Activated CD4-positive, alpha-beta T cell treated with anti-CD3 and anti-CD28 coated beads, Interleukin-2, Interleukin-6, amounts not matched to agents 100 ng/mL and 50 ng/mL, durations not matched to agents 16 hours and 8 hours (primary cell): ENCODE results near the gene SPIN2A.
"Not testable (repeated sequence)": the region's sequence is repeated elsewhere in the genome, so short reads cannot be mapped to it uniquely, and the experiment has no call there.

Source experiments
- DNase-seq: peaks from one replicate; pipeline ENCODE4 v3.0.0-alpha.2; 2020

Gene SPIN2A

DNA sequence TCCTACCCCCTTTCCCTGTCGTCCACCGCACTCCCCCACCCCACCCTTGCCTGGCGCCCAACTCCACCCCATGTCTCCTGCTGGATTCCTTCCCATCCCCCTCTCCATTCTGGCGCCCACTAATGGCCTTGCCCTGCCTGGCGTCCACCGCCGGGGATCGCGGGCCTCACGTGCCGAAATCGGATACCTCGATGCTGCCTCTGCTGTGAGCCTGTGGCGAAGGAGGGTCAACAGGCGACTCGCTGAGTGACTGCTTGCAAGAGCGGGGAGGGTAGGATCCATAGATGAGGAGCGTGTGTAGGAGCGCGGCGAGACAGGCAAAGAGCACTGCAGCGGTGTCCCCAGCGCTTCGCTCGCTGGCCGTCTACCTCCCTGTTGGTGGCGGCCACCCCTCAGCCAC is at the start of gene SPIN2A:
Gene SPIN2A (minus strand): TSS at position 325 of the 400 bp plus-strand sequence. CDS start 800 bp downstream, outside the sequence.
- not testable (repeated sequence) for DNase-seq

GRCh38 chrX:57178605-57179004 is 41.4 kb upstream of the SPIN2A start:
- DNase-seq: no peak

DNA sequence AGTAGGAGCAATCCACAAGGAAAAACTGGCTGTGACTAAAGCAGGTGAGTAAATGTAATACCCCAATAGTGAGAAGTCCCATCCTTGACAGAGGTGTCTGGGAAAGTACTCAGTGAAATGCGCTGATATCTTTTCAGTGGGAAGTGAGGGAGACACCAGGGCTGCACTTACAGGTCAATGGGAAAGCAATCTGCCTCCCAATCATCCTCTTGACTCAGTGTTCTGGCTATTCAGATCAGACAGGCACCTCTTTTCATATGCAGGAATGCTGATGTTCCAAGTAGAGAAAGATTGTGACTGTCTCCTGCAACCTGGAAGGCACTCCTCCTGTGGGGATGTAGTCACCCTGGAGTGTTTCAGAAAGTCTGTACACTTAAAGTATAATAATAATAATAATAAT is 39.9 kb upstream of the SPIN2A start:
- no peak for DNase-seq

DNA sequence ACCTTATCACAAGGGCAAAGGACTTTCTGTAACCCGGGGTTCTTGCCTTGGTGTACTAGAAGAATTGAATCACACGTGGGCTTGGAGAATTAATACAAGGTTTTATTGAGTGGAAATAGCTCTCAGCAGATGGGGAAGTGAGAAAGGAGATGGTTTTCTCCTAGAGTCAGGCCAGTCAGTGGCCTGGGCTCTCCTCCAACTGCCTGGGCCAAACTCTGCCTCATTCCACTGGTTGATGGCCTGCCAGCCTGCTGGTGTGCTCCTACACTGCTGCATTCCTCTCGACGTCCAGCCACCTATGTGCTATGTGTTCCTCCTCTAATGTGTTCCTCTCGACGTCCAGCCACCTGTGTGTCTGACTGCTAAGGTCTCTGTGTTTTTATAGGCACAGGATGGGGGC is 35.3 kb upstream of the SPIN2A start:
- no peak for DNase-seq

DNA sequence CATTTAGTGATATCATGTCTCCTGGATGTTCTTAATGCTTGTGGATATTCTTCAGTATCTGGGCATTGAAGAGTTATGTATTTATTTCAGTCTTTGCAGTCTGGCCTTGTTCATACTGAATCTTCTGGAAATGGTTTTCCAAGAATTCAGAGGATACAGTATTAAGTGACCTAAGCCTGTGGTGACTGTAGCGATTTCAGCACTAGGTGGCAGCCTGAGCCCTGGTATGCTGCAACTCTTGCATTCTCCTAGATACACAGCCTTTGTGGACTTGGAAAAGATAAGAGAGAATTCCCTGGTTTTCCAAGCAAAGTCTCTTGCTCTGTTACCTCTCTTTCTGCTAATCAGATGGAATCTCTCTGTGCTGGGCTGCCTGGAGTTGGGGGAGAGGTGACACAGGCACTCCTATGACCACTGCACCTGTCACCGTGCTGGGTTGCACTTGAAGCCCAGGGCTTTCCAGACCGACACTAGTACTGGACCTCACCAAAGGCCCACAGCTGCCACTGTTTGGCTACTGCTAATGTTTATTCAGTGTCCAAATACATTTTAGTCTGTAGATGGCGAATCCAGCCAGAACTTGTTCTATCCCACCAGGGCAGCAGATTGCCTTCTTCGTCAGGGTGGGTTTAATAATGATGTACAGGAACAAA is 19.3 kb upstream of the SPIN2A start:
- DNase-seq: peak; percentile 1

- no peak for DNase-seq
Measured at GRCh38 chrX:57155171-57155570, 18.0 kb upstream of the SPIN2A start.

DNA sequence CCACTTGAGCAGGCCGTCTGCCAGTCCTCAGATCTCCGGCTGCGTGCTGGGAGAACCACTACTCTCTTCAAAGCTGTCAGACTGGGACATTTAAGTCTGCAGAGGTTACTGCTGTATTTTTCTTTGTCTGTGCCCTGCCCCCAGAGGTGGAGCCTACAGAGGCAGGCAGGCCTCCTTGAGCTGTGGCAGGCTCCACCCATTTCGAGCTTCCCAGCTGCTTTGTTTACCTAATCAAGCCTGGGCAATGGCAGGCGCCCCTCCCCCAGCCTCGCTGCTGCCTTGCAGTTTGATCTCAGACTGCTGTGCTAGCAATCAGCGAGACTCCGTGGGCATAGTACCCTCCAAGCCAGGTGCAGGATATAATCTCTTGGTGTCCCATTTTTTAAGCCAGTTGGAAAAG is 15.0 kb upstream of the SPIN2A start:
- not testable (repeated sequence) for DNase-seq

- no peak for DNase-seq
Measured at GRCh38 chrX:57138674-57139073, 1.5 kb upstream of the SPIN2A start.

- DNase-seq: no peak
Measured at GRCh38 chrX:57137501-57137900, 304 bp upstream of the SPIN2A start.

DNA sequence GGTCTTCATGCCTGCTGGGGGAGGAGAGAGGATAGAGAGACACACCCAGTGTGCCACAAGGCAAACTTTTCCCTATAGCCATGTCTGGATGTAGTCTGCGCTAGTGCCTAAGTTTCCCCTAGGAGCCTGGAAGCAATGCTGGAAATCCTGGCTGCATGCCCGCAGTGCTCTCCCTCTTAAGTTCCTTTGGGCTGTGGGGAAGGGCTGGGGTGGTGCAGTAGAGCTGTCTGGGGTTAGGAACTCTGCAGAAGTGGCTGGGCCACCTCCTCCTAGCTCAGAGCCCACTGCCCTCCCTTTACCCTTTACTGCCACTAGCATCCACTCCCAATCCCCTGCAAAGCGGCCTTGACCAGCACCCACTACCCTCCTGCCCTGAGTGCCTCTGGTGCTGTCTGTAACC is 608 bp downstream of the SPIN2A start:
- DNase-seq: not testable (repeated sequence)

DNA sequence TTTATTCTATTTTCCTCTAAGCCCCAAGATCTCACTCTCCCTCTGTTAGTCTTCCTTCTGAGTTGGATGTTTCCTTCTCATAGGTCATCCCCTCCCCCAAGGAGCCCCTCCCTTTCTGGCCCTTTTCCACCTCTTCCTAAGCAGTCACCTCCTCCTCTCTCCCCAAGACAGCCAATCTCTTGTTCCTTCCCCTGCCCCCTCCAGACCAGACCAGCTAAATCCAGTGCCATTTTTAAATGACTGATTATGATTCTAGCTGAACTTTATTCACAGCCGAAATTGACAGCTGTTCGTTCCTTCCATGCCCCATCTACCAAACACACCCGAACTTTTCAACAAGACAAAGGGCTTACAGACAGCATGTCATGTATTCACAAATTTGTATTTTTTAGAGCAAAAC is 1.9 kb downstream of the SPIN2A start:
- no peak for DNase-seq

- no peak for DNase-seq
Measured at GRCh38 chrX:57134702-57135101, 2.5 kb downstream of the SPIN2A start.

DNA sequence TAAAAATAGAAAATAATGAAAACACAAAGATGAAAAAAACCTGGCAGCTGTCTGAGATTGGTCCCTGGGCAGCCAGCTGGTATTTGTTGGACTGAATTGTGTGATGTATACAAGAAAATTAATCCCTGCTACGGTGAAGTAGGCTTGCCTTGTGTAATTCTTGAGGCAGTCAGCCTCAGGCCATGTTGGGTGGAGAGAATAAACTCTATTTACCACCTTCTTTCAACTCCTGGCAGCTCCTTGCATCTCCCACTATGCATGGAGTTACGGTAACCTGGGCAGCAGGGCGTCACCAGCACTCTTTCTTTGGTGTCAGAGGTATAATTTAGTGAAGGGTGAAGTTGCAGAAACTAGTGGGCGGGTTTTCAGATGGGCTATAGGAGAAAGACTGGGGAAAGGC is 3.5 kb downstream of the SPIN2A start:
- no peak for DNase-seq

GRCh38 chrX:57133284-57133683 is 3.9 kb downstream of the SPIN2A start:
- DNase-seq: not testable (repeated sequence)

DNA sequence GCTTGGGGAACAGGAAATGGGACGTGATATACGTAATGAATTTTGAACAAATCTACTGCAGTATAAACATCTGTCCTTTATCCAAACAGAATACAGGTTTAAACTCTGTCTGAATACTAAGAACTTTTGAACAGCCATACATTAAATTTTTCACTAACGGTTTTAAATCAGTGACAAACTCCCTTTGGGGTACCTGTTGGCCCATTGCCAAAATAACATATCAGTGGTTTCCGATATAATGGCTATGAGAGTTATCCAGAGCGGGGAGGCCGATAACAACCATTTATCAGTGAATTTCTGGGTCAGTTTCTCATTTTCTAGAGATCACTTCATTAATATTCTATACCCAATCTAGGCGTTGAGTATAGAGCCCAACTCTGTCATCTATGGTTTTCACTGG is 5.2 kb downstream of the SPIN2A start:
- DNase-seq: no peak

- no peak for DNase-seq
Measured at GRCh38 chrX:57121816-57122215, 15.4 kb downstream of the SPIN2A start.

DNA sequence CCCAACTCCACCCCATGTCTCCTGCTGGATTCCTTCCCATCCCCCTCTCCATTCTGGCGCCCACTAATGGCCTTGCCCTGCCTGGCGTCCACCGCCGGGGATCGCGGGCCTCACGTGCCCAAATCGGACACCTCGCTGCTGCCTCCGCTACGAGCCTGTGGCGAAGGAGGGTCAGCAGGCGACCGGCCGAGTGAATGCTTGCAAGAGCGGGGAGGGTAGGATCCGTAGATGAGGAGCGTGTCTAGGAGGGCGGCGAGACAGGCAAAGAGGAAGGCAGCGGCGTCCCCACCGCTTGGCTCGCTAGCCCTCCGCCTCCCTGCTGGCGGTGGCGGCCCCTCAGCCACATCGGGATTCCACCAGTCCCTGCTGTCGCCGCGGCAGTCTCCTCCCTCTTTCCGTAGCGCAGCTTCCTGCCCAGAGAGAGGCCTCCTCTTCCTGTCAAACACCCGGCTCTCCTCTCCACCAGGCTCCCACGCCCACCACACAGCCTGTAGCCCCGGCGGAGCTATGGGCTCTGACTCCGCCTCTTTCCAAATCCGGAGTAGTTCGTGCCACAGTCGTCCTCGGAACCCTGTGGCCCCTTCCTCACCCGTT is 15.9 kb downstream of the SPIN2A start, which contains the start of gene SPIN2B:
Gene SPIN2B (minus strand): TSS at position 387 of the 594 bp plus-strand sequence.
- peak; percentile 88 for DNase-seq

DNA sequence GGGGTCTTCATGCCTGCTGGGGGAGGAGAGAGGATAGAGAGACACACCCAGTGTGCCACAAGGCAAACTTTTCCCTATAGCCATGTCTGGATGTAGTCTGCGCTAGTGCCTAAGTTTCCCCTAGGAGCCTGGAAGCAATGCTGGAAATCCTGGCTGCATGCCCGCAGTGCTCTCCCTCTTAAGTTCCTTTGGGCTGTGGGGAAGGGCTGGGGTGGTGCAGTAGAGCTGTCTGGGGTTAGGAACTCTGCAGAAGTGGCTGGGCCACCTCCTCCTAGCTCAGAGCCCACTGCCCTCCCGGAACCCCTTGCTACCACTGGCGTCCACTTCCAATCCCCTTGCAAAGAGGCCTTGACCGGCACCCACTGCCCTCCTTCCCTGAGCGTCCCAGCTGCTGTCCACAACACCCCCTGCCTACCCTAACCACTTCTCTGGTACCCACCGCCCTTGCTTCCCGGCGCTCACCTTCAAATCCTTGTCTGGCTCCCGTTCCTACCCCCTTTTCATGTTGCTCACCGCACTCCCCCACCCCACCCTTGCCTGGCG is 16.5 kb downstream of the SPIN2A start:
- not testable (repeated sequence) for DNase-seq

- DNase-seq: no peak
Measured at GRCh38 chrX:57119416-57119815, 17.8 kb downstream of the SPIN2A start.

DNA sequence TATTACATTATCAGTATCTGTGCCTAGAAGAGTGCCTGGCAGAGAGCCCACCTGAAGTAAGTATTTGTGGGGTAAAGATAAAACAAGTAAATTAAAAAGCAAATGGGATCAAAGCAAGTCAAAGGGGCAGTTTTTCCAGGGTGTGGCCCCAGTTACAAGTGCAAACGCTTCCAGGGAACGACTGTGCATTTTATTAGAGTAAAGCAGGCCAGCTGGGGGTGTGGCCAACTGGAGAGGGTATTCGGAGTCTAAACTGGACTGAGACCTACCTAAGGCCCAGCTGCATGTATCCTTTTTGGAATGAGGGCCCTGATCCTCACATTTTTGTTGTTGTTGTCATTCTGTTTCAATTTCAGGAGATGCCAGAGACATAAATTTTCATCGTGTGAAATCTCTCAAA is 19.6 kb downstream of the SPIN2A start:
- DNase-seq: not testable (repeated sequence)

DNA sequence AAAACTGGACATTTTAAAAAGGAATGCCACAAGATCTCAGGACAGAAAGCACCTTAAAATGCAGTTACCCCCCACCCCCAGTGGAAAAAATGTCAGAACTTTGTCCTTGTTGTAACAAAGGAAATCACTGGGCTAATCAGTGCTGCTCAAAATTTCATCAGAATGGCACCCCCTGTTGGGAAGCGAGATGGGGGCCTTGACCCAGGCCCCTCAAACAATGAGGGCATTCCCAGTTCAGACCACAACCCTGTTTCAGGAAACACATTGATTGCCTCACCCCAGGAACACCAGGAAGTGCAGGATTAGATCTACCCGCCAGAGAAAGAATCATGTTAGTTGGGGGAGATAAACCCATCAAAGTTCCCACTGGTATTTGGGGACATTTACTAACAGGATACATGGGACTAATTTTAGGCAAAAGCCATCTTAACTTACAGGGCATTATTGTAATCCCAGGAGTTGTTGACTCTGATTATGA is 32.2 kb downstream of the SPIN2A start:
- no peak for DNase-seq

GRCh38 chrX:57104406-57104805 is 32.8 kb downstream of the SPIN2A start:
- DNase-seq: no peak

DNA sequence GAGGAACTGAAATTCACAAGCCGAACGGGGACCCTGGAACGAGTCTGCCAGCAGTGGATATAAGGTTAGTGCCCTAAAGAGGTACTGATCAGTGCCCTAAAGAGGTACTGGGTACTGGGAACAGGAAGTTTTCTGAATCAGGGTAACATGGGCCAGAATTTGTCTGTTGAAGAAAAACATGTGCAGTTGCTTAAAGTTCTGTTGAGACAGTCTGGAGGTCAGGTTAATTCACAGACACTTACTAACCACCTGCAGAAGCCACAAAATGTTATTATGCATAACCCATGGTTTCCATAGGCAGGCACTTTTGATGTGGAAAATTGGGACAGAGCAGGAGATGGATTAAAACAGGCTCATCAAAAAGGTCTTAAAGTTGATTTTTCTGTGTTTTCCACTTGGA is 33.7 kb downstream of the SPIN2A start:
- DNase-seq: no peak

DNA sequence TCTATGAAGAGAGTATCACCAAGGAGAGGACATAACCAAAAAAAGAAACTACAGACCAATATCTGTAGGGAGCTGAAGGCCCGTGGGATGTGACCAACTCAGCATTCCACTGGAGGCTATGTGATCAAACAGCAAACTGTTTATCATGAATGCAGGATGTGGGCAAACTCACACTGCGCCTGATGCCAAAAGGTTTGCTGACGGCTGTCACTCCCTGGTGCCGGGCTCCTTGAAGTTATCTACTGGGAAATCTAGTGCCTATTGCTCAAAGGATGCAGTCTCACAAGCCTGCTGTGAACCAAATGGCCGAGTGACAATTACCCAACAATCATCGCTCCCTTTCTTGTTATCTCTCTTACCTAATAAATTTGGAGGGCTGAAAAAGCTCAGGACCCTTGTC is 34.3 kb downstream of the SPIN2A start:
- DNase-seq: not testable (repeated sequence)
